COLO668 (cell line): ENCODE data around the gene LCNL1.

Source experiments
- DNase-seq: peaks from one replicate; lab custom pipeline; 2025; ENCODE audit not compliant: unreplicated experiment; lab: John Stamatoyannopoulos, UW

Gene LCNL1

DNA sequence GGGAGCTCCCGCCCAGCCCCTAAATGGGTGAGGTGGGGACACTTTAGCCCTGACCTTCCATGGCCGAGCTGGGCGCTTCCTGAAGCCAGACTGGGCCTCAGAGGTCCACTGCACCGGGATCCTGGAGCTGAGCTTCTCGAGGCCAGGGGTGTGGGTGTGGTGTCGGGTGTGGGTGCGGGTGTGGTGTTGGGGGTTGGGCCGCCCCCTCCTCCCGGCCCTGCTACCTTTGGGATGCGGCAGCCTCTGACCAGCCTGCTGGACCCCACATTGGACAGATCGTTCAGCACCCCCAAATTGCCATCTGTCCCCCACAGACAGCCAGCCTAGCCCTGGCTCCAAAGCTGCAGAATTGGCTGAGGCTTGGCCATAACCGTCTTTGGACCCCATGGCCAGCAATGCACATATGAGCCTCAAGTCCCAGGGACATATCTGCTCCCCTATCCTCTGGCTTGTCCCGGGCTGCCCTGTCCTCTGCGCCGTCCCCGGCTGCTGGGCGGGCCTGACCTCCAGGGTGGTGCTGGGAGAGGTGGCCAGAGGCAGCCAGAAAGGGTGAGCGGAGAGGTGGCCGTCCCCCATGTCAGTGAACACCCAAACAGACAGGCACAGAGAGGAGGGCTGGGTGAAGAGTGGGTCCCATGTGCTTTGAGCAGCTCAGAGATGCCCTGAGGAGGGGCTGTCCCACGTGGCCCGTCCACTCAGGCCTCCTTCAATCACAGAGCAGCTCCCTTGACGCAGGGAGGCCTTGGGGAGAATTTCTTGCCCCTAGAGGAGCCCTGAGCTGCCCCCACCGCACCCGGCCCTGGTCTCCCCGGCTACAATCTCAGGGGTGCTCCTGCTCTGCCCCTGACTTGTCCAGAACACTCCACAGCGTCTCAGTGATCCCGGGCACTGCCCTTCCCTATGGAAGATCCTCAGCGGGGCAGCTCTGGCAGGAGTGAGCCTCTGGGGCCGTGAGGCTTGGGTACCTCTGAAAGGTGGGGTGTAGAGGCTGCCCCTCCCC is 8.9 kb upstream of the LCNL1 start:
- no peak for DNase-seq

GRCh38 chr9:136974817-136975535 is 7.8 kb upstream of the LCNL1 start:
- no peak for DNase-seq

DNA sequence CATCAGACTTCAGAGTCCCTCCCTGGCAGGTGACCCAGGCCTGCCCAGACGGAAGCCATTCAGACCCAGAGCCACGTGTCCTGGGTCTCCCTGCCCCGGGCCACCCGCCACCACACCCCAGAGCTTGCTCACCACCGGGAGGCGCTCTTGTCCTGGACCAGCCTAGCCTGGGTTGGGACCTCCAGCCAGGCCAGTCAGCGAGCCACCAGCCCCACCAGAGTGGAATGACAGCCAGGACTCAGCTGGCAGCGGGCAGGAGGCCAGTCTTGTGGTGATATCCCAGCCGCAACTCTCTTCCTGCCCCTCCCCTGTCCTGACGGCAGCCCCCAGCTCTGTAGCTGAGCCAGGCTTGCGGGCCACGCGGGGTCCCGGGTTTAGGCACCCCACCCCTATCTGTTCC is 7.1 kb upstream of the LCNL1 start:
- DNase-seq: peak; percentile 33

DNA sequence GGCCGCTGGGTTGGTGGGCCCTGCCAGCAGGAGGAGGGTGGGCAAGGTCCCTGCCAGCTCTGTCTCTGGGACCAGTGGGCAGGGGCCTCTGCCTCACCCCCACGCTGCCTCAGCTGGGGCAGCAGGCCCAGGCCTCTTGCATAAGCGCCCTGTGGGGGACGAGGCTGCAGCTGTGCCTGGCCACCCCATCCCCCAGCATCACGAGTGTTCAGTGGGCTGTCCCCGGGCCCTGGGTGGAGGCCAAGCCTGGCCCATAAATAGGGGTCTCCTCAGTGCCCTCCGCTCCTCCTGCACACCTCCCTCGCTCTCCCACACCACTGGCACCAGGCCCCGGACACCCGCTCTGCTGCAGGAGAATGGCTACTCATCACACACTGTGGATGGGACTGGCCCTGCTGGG is 5.6 kb upstream of the LCNL1 start, which contains the start of gene PTGDS:
TSS of gene PTGDS (plus strand) at position 282 of the 400 bp plus-strand sequence. CDS start at position 357, 75 bp downstream.
- DNase-seq: no peak

DNA sequence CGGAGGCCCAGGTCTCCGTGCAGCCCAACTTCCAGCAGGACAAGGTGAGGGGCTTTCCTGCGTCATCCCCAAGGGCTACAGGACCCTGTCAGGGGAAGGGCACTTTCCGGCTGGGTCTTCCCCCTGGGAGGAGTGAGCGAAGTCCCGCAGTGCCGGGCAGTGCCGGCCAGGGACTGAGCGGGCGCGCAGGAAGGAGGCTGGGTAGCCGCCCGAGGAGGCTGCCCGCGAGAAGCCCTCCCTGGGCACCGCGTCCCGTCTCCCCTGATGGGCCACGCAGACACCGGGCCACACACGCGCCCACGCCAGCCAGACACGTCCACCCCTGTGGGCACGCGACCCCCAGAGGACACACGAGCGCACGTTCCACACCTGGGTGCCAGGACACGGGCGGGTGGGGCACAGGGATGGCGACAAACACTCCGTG is 5.1 kb upstream of the LCNL1 start:
- no peak for DNase-seq

- peak; percentile 74 for DNase-seq
These were observed 4.5 kb upstream of the LCNL1 start for GRCh38 chr9:136978073-136978864.

- DNase-seq: no peak
These were observed 3.8 kb upstream of the LCNL1 start for GRCh38 chr9:136978865-136979544.

- no peak for DNase-seq
These were observed 2.8 kb upstream of the LCNL1 start for GRCh38 chr9:136979769-136980587.

DNA sequence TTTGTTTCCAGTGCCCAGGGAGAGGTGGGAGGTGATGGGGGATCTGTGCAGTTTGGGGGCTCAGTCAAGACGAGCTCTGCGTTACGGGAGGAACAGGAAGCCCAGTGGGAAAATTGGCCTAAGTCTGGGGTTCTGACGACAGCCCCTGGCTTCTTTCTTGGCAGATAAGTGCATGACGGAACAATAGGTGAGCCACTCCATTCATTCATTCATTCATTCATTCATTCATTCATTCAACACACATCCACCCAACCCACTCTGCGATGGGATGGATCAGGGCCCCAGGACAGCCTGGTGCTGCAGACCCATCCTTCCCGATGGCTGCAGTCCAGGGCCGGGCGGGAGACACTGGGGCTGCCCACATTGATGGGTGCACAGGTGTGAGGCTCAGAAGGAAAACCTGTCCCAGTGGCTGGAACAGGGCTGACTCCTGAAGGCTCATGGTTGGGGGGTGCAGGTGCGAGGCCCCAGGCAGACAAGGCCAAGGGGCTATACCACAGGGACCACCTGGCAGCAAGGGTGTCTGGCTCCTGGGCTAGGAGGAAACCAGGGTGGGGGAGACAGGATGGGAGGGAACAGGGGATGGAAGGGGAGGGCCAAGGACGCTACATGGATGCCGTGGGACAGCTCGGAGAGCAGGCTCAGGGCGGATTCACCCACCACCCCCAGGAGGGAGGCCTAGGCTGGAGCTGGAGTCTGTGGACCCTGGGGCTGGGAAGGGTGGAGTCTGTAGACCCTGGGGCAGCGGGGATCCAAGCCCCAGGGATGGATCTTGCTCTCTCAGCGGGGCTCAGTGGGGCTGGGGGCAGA is 1.9 kb upstream of the LCNL1 start:
- DNase-seq: no peak

DNA sequence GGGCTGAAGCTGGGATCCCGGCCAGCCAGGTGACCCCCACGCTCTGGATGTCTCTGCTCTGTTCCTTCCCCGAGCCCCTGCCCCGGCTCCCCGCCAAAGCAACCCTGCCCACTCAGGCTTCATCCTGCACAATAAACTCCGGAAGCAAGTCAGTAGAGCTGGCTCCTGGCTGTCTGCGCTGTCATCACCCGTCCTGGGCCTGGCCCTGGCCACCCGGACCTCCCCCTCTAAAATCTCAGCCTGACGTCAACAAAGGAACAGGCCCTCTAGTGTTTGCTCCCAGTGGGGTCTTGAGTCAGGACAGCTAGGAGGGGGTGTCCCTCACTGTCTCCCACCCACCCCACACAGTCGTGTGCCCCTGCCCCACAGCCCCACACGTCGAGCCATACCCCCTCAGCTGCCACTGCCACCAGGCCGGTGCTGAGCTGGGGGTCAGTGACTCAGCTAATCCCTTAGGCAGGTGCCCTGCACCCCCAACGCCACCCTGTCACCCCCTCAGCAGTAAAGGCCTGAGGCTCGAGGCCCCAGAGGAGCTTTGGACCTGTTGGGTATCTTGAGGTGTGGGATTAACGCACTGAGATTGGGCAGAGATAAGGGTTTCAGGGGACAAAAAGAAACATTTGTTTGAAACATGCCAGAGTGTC is 1.1 kb upstream of the LCNL1 start:
- DNase-seq: no peak

DNA sequence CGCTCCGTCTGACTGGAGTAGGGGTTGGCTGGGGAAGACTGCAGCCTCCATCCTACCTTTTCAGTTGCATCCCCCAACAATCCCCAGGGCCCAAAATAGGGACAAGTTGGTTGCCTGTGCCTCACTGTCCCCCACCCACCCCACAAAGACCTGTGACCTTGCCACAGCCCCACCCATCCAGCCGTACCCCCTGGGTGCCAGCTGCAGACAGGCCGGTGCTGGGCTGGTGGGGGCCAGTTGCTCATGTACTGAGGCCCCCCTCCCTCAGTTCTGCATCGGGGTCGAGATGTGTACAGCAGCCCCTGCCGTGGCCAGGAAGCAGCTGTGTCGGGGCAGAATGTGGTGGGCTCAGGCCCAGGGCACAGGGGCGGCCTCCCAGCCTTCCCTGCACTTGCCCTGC is 374 bp downstream of the LCNL1 start:
- no peak for DNase-seq

DNA sequence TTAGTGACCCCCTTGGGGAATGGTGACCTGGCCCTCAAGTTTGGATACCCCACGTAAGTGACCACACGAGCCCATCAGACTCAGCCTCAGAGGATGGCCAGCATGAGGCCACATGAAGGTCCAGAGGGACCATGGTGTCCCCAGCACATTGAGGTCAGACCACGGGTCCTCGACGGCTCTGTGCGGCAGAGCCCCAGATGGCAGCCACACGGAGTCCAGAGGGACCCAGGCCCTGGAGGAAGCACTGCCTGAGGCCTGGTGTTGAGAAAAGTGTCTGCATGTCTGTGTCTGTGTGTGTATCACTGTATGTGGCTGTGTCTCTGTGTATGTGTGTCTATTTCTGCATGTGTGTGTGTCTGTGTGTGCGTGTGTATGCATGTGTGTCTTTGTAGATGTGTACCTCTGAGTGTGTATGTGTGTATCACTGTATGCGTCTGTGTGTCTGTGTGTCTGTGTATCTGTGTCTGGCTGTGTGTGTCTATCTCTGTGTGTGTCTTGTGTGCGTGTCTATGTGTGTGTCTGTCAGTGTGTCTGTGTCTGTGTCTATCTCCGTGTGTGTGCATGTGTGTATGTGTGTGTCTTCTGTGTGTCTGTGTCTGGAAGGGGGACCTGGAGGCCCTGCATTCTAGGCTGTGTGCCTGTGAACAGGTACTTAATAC is 992 bp downstream of the LCNL1 start:
- DNase-seq: no peak

GRCh38 chr9:136984464-136985026 is 1.8 kb downstream of the LCNL1 start:
- no peak for DNase-seq

GRCh38 chr9:136985027-136985602 is 2.3 kb downstream of the LCNL1 start:
- DNase-seq: no peak

DNA sequence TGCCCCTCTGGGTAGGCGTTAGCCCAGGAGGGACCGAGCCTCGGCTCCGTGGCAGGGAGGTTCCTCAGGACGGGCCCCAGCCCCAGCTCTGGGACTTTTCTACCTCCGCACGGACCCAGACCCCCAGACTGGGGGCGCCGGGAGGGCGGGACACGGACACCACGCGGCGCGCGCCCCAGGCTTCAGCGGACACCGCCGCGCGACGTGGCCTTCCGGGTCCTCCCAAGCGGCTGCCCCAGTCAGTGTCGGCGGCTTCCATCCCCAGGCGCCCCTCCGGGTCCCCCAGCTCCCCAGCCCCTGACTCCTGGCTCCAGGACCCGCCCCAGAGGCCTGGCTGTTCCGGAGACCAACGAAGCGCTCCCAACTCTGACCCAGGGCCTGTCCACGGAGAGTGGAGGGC is 3.1 kb downstream of the LCNL1 start:
- DNase-seq: no peak

GRCh38 chr9:136988872-136989271 is 6.1 kb downstream of the LCNL1 start:
- no peak for DNase-seq

DNA sequence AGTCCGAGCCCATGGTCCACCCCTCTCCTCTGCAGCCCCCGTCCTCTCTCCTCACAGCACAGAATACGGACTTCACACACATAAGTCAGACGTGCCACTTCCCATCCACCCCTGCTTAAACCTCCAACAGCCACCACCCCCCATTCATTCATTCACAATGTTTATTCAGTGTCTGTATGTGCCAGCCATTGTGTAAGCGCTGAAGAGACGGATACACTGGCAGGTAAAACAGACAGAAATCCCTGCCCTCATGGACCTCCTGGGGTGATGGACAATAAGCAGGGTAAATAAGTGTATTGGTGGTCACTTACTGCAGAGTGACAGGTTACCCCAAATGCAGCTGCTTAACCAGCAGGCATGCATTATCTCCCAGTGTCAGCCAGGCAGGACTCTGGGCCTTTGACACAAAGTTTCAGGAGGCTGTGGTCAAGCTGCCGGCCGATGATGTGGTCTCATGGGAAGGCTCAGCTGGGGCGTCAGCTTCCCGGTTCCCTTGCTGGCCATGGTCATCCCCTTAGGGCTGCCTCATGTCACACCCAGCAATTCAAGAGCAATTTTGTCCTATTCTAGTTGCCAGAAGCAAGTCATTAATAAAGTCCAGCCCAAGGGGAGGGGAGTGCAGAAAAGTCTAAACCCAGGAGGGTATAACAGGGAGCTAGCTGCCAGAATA is 7.6 kb downstream of the LCNL1 start:
- DNase-seq: peak; percentile 81
